HepG2 (cell line): ENCODE results near the gene KCTD6. TPM values are rescaled to one million over a fixed set of nuclear protein-coding genes. Genes with fewer than 3 reads are reported as not detected.
A peak's percentile ranks its signal among the peaks of the same experiment; 100 is the strongest.

Experiments
- FOXO1 ChIP-seq: sonication (generic); formaldehyde crosslinking; IDR thresholded peaks from 2 replicates; pipeline ENCODE4 v1.4.0; 2020; ENCODE audit warnings: missing genetic modification reagents
- GPBP1L1 ChIP-seq: sonication (generic); formaldehyde crosslinking; IDR thresholded peaks from 2 replicates; pipeline ENCODE4 v1.5.0; 2020; ENCODE audit warnings: mild to moderate bottlenecking, missing genetic modification reagents
- HOXA7 ChIP-seq: sonication (generic); formaldehyde crosslinking; IDR thresholded peaks from 2 replicates; pipeline ENCODE4 v1.8.1; 2022; ENCODE audit warnings: mild to moderate bottlenecking, missing genetic modification reagents, moderate library complexity
- KAT8 ChIP-seq: IDR thresholded peaks from 2 replicates; pipeline ENCODE4 v1.6.1; 2016; ENCODE audit warnings: missing genetic modification reagents, missing compliant biosample characterization
- KLF12 ChIP-seq: sonication (generic); formaldehyde crosslinking; IDR thresholded peaks from 2 replicates; pipeline ENCODE4 v1.4.0; 2020; ENCODE audit warnings: missing genetic modification reagents, borderline replicate concordance
- MATR3 ChIP-seq: sonication (generic); formaldehyde crosslinking; IDR thresholded peaks from 2 replicates; pipeline ENCODE4 v1.4.0; 2020; ENCODE audit warnings: missing genetic modification reagents
- MNT ChIP-seq: fragments of 450-650 bp; IDR thresholded peaks from 2 replicates; pipeline ENCODE4 v1.6.1; 2016
- MXI1 ChIP-seq: IDR thresholded peaks from 3 replicates; pipeline ENCODE4 v1.6.1; 2012; ENCODE audit warnings: low read depth, low read length, inconsistent platforms, borderline replicate concordance
- MYC ChIP-seq: sonication (generic); formaldehyde crosslinking; IDR thresholded peaks from 2 replicates; pipeline ENCODE4 v1.9.0; 2021; ENCODE audit warnings: missing genetic modification reagents, borderline replicate concordance
- NFE2L2 ChIP-seq: fragments of 150-350 bp; IDR thresholded peaks from 2 replicates; pipeline ENCODE4 v1.6.1; 2014; ENCODE audit warnings: low read length
- PBX3 ChIP-seq: sonication (generic); formaldehyde crosslinking; IDR thresholded peaks from 2 replicates; pipeline ENCODE4 v1.8.1; 2023; ENCODE audit warnings: missing genetic modification reagents, inconsistent platforms, borderline replicate concordance
- PCBP2 ChIP-seq: fragments of 200-400 bp; formaldehyde crosslinking; optimal IDR thresholded peaks from 2 replicates; pipeline ENCODE3; 2018; ENCODE audit warnings: low read length, low read depth; ENCODE audit not compliant: poor library complexity, severe bottlenecking
- SMAD3 ChIP-seq: sonication (generic); formaldehyde crosslinking; IDR thresholded peaks from 2 replicates; pipeline ENCODE4 v1.4.0; 2020; ENCODE audit warnings: missing genetic modification reagents
- SP140L ChIP-seq: sonication (generic); formaldehyde crosslinking; IDR thresholded peaks from 2 replicates; pipeline ENCODE4 v1.4.0; 2020; ENCODE audit warnings: missing genetic modification reagents, borderline replicate concordance
- ZFP36L1 ChIP-seq: sonication (generic); formaldehyde crosslinking; IDR thresholded peaks from 2 replicates; pipeline ENCODE4 v1.8.0; 2022; ENCODE audit warnings: mild to moderate bottlenecking, missing genetic modification reagents, moderate library complexity
- ZNF180 ChIP-seq: sonication (generic); formaldehyde crosslinking; IDR thresholded peaks from 2 replicates; pipeline ENCODE4 v1.4.0; 2020; ENCODE audit warnings: low read depth, missing genetic modification reagents, borderline replicate concordance
- ZNF337 ChIP-seq: sonication (generic); formaldehyde crosslinking; IDR thresholded peaks from 2 replicates; pipeline ENCODE4 v1.5.1; 2020; ENCODE audit warnings: missing genetic modification reagents, low read depth, mild to moderate bottlenecking, borderline replicate concordance
- ZNF431 ChIP-seq: sonication (generic); formaldehyde crosslinking; IDR thresholded peaks from 2 replicates; pipeline ENCODE4 v1.9.0; 2022; ENCODE audit warnings: missing genetic modification reagents, low read depth, mild to moderate bottlenecking, borderline replicate concordance
- ZNF563 ChIP-seq: sonication (generic); formaldehyde crosslinking; IDR thresholded peaks from 2 replicates; pipeline ENCODE4 v1.8.0; 2022; ENCODE audit warnings: mild to moderate bottlenecking, moderate library complexity, missing genetic modification reagents
- ZNF598 ChIP-seq: sonication (generic); formaldehyde crosslinking; IDR thresholded peaks from 2 replicates; pipeline ENCODE4 v1.5.1; 2020; ENCODE audit warnings: mild to moderate bottlenecking, missing genetic modification reagents, borderline replicate concordance
- ZNF709 ChIP-seq: sonication (generic); formaldehyde crosslinking; IDR thresholded peaks from 2 replicates; pipeline ENCODE4 v1.5.0; 2020; ENCODE audit warnings: mild to moderate bottlenecking, missing genetic modification reagents
- ZNF749 ChIP-seq: sonication (generic); formaldehyde crosslinking; IDR thresholded peaks from 2 replicates; pipeline ENCODE4 v1.8.0; 2022; ENCODE audit warnings: mild to moderate bottlenecking, missing genetic modification reagents, moderate library complexity, borderline replicate concordance
- ZZZ3 ChIP-seq: sonication (generic); formaldehyde crosslinking; IDR thresholded peaks from 2 replicates; pipeline ENCODE4 v1.4.0; 2020; ENCODE audit warnings: missing genetic modification reagents, mild to moderate bottlenecking, borderline replicate concordance
- polyA plus RNA-seq, 8 experiments: library from polyadenylated mRNA; depleted of rRNA in 3 of 8; stranded (reverse) in 7 of 8; unstranded in 1 of 8; fragments of >200 nt; fragmentation: Illumina TruSeq in 4 of 8; extraction: Trizol in 4 of 8; gene quantifications; 2 replicates each; pipeline versions ENCODE4 v1.2.1 to v1.2.3, GENCODE V29; 2011 to 2016; ENCODE audit warnings: low read depth in 4 of 8, missing spikeins in 1 of 8, mixed read lengths in 1 of 8; ENCODE audit not compliant: insufficient read depth in 1 of 8
- total RNA-seq, 5 experiments: library from RNA; depleted of rRNA; stranded (reverse); fragments of >200 nt; fragmentation: Illumina TruSeq; extraction: Trizol; gene quantifications; 2 replicates each; pipeline ENCODE4 v1.2.3, GENCODE V29; 2016; ENCODE audit warnings: low read depth in 1 of 5
- TF ChIP-seq, protein P1 (sequence below): IDR thresholded peaks from 2 replicates; pipeline ENCODE4 v1.6.1; 2012; ENCODE audit warnings: inconsistent platforms
- TF ChIP-seq, protein P2 (sequence below): sonication (generic); formaldehyde crosslinking; IDR thresholded peaks from 2 replicates; pipeline ENCODE4 v1.5.0; 2020; ENCODE audit warnings: missing genetic modification reagents, mild to moderate bottlenecking, borderline replicate concordance
- TF ChIP-seq, protein P3 (sequence below): sonication (generic); formaldehyde crosslinking; conservative IDR thresholded peaks from 2 replicates; pipeline ENCODE4 v1.8.0; 2022; ENCODE audit warnings: mild to moderate bottlenecking, moderate library complexity, missing genetic modification reagents

Gene KCTD6
- total and polyA plus RNA-seq, 2 of the 13 experiments (the other 11 are each of a cell fraction or from before 2014, with no cell fraction given): 13.4 to 14.2 TPM

GRCh38 chr3:58452176-58452575 lies 39.7 kb upstream of the KCTD6 start (continued):
- TF ChIP-seq ZNF709 (CRISPR knock-in tag) (no peak), KAT8 (CRISPR knock-in tag) (peak; percentile 65; the same call in 1 of the 2 replicates), ZNF749 (no peak), SP140L (no peak), ZZZ3 (CRISPR knock-in tag) (no peak), ZFP36L1 (CRISPR knock-in tag) (no peak), ZNF598 (CRISPR knock-in tag) (no peak), ZNF180 (no peak), MYC (CRISPR knock-in tag) (no peak), PBX3 (CRISPR knock-in tag) (no peak), ZNF563 (CRISPR knock-in tag) (no peak), GPBP1L1 (CRISPR knock-in tag) (no peak), FOXO1 (peak; percentile 86), HOXA7 (CRISPR knock-in tag) (no peak), SMAD3 (no peak), MATR3 (CRISPR knock-in tag) (no peak), ZNF431 (CRISPR knock-in tag) (no peak; the same call in 1 of the 2 replicates), PCBP2 (no peak), MNT (no peak), NFE2L2 (no peak), KLF12 (CRISPR knock-in tag) (no peak), ZNF337 (CRISPR knock-in tag) (no peak), MXI1 (peak; percentile 38; the same call in 1 of the 3 replicates)
- TF ChIP-seq, protein P1, sequence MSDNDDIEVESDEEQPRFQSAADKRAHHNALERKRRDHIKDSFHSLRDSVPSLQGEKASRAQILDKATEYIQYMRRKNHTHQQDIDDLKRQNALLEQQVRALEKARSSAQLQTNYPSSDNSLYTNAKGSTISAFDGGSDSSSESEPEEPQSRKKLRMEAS: peak; percentile 42; the same call in 1 of the 2 replicates
- TF ChIP-seq, protein P2, sequence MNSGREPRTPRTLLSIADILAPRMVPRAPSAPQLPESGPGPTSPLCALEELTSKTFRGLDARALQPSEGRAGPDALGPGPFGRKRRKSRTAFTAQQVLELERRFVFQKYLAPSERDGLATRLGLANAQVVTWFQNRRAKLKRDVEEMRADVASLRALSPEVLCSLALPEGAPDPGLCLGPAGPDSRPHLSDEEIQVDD (CRISPR knock-in tag): no peak
- TF ChIP-seq, protein P3, sequence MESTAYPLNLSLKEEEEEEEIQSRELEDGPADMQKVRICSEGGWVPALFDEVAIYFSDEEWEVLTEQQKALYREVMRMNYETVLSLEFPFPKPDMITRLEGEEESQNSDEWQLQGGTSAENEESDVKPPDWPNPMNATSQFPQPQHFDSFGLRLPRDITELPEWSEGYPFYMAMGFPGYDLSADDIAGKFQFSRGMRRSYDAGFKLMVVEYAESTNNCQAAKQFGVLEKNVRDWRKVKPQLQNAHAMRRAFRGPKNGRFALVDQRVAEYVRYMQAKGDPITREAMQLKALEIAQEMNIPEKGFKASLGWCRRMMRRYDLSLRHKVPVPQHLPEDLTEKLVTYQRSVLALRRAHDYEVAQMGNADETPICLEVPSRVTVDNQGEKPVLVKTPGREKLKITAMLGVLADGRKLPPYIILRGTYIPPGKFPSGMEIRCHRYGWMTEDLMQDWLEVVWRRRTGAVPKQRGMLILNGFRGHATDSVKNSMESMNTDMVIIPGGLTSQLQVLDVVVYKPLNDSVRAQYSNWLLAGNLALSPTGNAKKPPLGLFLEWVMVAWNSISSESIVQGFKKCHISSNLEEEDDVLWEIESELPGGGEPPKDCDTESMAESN (CRISPR knock-in tag): no peak
